CD1c-positive myeloid dendritic cell (primary cell): ENCODE measurements around the gene CFAP77.

Source experiments
- DNase-seq: peaks from one replicate; pipeline ENCODE4 v3.0.0-alpha.2; 2016; ENCODE audit errors: extremely low spot score

The CFAP77 gene

DNA sequence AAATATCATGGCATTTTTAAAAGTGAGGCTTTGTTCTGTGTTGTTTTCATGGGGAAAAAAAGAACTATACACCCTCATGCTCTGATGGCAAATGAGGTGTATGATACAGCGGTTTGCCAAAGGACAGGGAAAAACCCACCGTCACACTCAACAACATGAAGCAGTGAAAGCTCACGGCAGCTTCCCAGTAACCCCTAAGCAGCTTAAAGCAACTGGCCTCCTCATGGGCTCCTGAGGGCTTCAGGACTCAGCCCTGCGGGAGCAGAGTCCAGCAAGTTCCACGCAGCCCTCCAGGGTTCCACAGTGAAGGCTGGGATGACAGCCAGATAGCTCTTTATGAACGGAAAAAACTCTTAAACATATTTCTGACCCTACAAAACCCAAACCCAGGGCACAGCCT lies 185.3 kb downstream of the CFAP77 start:
- no peak for DNase-seq

DNA sequence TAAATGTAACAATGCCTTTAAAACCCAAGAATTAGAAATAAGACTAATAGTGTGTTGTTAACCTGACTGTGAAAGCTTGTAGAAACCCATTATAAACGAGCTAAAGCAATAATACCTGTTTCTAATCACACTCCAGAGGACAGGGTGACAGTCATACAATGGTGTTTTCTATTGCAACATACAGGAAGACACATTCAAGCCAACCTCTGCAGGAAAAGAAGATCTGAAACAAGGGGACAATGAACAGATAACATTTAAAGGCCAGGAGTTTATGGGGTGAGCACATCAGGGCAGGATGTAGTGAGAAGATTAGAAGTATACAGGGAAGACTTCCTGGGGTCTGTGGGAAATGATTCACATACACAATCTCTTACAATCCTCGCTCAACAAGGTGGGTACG lies 186.2 kb downstream of the CFAP77 start:
- no peak for DNase-seq

DNA sequence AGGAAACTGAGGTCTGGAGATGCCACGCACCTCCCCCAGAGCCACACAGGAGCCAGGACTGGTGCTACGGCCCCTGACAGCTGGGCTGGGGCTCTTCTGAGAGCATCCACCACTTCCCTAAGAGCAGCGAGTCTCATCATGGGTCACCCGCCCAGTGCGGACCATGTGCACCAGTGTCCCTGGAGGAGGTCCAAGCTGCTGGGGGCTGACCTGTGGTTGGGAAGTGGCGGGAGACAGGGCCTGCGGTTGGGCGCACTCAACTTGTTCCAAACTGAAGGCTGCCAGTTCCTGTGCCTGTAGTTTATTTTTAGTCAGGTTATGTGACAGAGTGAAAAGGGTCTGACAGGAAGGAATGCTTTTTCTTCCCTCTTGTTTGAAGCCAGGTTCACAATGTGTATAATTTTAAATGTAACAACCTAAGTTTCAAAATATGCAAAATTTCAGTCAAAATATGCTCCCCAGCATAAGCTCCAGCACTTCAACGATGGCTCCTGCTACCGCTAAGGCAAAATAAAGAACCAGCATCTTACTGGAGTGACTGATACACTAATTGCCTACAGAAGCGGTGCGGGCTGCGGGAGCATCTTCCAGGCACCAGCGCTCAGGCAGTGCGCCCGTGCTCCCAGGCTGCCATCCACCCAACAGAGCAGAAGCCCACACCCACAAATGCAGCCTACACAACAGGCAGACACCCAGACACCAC lies 187.2 kb downstream of the CFAP77 start:
- peak; percentile 8 for DNase-seq

GRCh38 chr9:132600326-132600984 lies 190.4 kb downstream of the CFAP77 start:
- DNase-seq = no peak

- no peak for DNase-seq
Observed at GRCh38 chr9:132602207-132602606, 192.2 kb downstream of the CFAP77 start.

DNA sequence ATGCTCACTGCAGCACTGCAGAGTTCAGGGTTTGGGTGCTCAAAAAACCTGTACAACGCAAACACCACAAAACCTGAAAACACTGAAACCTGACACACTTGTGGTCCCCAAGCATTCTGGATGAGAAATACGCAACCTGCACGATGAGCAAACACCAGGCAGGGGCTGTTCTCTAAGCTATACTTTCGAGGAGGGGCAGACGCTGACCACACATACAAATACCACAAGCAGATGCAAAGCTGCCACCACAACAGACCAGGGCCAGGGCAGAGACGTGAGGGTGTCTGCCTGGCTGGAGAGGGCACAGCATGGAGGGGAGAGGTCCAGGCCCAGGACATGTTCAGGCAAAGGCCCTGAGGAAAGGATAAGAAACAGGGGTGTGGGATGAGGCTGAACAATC lies 195.4 kb downstream of the CFAP77 start:
- DNase-seq = no peak

- no peak for DNase-seq
Observed at GRCh38 chr9:132606066-132606465, 196.1 kb downstream of the CFAP77 start.

DNA sequence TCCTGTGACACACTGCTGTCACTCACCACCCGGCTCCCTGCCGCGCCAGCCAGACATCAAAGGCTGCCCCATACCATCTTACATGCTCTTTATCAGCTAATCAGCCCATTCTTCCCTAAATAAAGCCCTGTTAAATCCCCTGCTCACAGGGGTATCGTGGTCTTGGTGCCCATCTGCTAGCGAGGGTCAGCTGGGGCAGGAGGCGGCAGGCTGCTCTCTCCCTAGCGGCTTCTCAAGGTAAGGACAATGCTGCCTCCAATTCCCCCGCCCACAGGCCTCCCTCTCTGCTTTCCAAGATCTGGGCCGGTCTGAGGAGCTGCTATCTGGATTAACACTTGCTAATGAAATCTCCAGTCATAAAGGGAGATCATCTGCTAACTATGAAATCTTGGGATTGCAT lies 199.2 kb downstream of the CFAP77 start:
- no peak for DNase-seq

DNA sequence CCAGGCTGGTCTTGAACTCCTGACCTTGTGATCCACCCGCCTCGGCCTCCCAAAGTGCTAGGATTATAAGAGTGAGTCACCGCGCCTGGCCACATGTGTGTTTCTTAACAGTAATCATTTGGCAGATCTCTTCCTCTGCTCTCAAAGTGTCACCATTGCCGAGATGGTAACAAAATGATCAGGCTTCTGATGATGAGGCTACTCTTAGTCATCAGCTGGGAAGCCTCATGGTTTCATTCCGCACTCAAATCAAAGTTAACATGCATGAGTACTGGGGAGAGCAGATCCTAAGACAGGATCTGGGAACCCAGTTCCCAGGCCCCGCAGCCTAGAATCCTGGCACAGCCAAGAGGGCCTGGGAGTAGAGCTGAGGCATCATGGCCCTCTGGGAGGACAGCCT lies 199.8 kb downstream of the CFAP77 start:
- no peak for DNase-seq

DNA sequence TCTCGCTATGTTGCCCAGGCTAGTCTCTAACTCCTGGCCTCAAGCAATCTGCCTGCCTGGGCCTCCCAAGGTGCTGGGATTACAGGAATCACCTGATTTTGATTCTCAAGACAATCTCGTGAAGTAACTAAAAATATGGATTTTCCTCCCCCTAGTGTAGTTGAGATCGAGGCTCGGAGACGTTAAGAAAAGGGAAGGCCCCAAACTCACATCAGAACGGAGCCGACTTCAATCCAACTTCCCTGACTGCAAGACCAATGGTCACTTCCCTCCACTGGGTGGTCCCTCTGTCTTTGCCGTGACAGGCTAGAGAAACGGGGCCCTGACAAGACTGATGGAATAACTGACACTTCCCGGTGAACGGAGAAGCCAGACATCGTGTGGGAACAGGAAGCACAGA lies 200.7 kb downstream of the CFAP77 start:
- no peak for DNase-seq

GRCh38 chr9:132614324-132614723 lies 204.3 kb downstream of the CFAP77 start:
- no peak for DNase-seq

GRCh38 chr9:132615774-132616173 lies 205.8 kb downstream of the CFAP77 start:
- no peak for DNase-seq

- DNase-seq = no peak
Observed at GRCh38 chr9:132616725-132617124, 206.7 kb downstream of the CFAP77 start.

DNA sequence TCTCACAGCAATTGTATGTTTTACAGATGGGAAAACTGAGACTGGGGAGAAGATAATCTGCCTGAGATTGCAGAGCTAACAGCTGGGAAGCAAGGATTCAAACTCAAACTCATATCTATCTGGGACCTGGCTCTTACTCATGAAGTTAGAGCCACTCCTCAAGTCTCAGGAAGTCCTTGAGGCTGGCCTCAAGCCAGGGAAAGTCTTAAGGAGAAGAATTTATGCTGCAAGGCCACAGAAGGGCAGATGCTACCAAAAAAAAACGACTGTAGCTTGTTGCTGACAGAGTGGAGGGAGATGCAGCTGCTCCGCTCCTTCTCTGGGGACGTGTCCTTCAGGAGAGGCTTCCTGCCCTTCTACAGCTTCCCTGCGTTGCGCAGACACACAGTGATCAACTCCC lies 212.1 kb downstream of the CFAP77 start:
- no peak for DNase-seq
